DMS53 treated with DMSO at 0.1 percent for 48 hours (cell line): ENCODE measurements around the gene DGCR2.
"Not testable (repeated sequence)": the region's sequence is repeated elsewhere in the genome, so short reads cannot be mapped to it uniquely, and the experiment has no call there.

Experiments used
- DNase-seq: peaks from one replicate; lab custom pipeline; 2025; ENCODE audit not compliant: unreplicated experiment; lab: John Stamatoyannopoulos, UW

The DGCR2 gene

GRCh38 chr22:19044381-19044780 is 77.8 kb downstream of the DGCR2 start:
- no peak for DNase-seq

GRCh38 chr22:19043121-19044085 is 78.8 kb downstream of the DGCR2 start:
- DNase-seq = no peak

GRCh38 chr22:19042285-19043120 is 79.7 kb downstream of the DGCR2 start:
- no peak for DNase-seq

- no peak for DNase-seq
These were observed 80.5 kb downstream of the DGCR2 start for GRCh38 chr22:19041704-19042074.

DNA sequence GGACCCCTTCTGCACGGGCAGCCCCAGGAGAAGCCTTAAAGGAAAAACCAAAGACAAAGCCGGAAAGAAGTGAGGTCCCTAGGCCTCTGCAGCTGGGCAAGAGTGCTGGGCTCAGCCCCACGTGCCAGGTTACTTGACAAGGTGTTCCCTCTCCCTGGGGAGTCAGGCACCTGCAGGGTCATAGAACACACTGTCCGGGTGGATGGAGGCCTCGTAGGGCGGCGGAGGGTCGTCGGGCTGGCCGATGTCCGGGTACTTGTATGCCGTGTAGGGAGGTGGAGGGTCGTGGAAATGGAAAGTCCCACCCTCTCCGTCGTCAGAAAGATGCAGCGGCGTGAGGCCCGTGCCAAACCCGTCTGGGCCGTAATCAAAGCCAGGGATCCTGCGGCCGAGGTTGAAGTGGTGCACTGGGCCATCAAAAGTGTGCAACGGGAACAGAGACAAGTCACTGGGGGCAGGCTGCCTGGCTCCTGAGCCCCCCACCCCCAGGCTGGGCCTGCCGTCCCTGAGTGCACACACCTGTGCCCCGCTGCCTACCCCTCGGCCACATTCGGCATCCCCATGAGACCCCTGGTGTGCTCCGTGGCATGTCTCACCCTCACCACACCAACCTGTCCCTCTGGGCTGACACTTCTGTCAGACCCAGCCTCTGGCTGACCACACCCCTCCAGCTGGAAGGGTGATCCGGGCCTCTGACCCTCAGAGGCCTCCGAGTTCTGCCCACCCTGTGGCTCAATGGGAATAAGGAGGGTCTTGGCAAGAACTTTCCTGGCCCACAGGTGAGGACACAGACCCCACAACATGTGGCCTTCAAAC is 81.1 kb downstream of the DGCR2 start:
- DNase-seq = no peak

DNA sequence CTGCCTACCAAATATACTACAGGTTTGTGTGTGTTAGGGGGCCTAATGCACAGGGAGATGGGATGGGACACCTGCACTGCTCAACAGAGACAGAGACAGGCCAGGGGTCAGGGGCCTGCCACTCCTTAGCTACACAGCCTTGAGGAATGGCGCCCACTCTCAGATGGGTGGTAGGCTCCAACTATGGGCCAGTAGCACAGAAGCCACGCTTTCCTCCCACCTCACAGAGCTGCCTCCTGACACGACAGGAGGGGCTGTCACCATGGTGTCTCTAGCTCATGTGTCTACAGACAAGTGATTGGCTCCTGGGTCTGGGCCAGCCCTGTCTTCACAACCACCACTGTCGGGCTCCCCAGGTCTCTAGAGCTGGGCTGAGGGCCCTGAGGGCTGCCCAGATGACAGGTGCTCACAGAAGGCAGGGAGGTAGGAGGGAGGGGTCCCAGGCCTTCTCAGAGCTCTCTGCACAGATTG is 81.8 kb downstream of the DGCR2 start:
- DNase-seq = no peak

DNA sequence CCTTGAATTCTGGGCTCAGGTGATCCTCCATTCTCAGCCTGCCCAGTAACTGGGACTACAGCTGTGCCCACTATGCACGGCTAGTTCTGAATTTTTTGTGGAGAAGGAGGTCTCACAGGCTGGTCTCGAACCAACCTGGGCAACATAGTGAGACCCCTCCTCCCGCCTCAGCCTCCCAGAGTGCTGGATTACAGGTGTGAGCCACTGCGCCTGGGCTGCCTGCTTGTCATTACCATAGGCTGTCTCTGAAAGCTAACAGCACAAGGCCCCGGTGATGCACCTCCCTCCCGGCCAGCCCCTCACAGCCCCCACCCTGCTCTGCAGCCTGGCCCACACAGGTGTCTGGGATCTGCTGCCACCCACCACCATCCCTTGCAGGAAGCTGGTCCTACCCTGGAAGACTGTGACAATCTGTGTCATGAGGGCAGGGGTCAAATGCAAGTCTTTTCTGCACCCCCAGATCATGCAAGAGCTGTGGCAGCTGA is 82.4 kb downstream of the DGCR2 start:
- no peak for DNase-seq

DNA sequence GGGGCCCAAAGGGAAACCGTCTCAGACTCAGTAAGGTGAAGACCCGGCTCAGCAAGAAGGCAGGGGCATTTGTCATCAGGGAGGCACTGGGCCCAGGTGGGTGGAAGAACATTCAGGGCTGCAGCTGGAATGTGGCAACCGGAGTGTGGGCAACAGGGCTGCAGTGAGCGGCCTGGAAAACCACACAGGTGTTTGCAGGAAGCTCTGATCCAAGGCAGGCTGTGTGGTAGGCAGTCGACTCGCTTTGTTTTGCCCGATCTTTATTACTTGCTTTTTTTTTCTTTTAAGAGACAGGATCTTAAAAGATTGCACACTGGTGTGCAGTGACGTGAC is 82.8 kb downstream of the DGCR2 start:
- no peak for DNase-seq

DNA sequence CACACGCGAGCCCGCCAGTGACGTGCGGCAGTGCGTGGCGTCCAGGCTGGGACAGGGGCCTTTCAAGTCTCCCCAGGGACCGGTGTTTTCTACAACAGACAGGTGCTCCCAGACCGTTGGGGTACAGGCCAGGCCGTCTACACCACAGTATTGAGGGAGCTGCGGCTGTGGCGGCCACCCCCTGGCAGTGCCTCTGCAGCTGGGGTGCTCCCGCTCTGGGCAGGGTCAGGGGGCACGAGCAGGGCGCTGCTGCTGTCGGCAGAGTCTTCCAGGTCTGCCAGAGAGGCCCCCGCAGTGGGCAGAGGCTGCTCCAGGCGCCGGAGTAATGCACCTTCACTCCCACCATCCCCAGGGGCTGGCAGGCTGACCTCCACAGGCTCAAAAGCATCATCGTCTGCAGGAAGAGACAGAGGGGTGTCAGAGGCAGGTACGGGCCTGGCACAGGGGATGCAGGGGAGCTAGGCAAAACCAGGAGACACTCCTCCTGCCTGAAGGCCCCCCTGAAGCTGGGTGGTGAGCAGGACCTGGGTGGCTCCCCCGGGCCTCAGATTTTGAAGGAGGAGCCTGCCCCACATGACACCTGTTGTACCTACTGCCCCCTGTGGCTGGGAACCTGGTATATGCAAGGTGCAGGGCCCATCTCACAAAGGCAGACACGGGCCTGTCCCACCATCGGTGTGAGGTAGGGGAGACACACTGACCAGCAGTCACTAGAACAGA is 83.3 kb downstream of the DGCR2 start:
- DNase-seq = no peak

DNA sequence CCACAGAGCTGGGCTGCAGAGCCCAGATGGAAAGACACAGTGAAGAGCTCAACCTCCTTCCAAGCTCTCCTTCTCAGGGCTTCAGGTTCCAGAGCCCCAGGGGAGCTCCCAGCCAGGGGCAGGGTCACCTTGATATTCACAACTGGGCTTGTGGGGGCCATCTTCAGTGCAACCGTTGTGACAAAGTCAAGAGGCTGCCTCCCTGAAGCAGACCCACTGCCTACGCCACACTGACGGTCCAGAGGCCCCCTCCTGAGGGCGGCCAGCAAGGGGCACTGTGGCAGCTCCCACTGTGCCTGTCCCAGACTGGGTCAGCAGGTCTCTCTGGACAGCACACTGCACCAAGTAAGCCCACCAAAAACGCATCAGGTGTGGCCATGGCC is 84.1 kb downstream of the DGCR2 start:
- no peak for DNase-seq

GRCh38 chr22:19037282-19038163 is 84.7 kb downstream of the DGCR2 start:
- DNase-seq = no peak

DNA sequence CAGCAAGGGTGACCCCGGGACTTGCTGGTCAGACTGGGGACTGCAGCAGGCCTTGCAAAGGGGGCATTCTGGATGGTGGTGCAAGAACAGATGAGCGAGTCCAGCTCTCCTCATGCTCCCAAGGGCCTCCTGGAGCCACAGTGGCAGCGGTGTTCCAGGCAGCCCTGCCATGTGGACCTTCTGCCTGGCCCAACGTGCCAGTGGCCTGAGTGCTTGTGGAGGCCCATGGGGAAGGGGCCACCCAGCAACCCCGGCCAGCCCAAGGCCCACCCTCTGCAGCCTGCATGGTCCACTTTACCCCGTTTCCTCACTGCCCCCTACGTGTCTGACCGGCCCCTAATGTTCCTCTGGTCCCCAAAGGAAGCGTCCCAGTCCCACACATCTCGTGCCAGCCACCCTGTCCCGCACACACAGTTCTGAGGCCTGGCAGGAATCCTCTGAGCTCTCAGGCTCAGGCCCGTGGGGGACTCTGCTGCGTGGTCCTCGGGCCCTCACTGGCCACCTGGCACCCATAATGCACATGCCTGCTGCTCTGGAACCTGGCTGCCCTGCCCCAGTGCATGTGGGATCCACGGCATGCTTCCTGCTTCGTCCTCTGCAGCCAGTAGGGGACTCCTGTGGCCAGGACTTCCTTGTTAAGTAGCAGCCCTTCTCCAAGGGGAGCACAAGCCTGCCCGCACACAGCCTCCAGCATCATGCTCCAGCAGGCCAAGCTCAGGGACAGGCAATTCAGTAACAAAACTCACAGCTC is 85.5 kb downstream of the DGCR2 start:
- no peak for DNase-seq

DNA sequence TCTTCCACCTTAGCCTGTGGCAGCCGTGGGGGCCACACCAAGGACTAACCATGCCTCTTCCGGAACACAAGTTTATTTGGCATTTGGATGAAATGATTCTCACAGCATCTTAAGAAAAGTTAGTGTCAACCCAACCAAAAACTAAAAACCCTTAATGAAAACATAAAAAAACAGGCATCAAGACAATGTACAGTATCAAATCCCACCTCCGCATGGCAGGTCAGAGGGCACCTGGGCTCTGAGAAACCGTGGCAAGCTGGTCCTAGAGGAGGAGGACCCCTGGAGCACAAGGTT is 86.0 kb downstream of the DGCR2 start:
- no peak for DNase-seq

DNA sequence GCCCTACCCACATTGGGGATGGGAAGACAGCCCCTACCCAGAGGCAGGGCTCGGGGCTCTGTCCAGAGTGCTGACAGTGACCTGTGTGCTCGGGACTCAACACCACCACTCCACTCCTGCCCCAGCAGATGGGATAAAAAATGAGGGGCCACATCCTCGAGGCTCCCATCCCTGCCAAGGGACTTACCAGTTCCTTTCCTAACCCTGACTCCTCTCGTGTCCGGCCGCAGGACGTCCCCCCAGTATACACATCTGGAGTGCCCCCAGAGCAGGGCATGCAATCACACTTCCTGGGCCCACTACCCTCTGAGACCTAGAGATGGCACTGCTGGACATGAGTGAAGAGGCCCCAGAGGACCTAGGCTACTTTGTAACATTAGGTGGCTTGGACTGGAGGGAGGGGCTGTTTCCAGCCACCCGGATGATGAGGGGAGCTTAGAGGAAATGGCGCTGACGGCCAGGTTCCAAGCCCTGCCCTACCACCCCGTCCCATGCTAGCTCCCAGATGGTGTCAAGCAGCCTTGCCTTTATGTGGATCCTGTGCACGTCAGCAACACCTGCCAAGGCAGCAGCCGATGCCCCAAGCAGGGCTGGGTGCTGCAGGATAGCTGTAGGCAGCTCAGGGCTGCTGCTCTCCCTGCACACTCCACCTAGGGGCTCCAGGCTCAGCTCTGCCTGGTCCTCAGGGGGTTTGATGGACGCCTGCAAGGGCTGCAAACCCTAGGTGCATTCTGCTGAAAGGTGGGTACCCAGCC is 86.6 kb downstream of the DGCR2 start:
- DNase-seq = no peak

DNA sequence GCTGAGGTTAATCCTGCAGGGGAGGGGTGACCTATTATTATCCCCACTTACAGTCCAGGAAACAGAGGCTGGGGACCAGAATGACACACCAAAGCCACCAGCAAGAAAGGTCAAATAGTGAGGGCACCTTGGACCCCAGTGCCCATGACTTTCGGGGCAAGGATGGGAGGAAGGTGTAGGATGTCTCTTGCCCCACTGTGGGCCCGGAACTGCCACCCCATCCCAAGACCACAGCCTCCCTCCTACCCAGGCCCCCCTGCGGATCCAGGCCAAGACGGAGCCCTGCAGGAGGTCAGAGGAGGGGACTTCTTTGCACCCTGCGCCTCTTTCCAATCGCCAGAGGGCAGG is 87.1 kb downstream of the DGCR2 start:
- DNase-seq = not testable (repeated sequence)

- not testable (repeated sequence) for DNase-seq
These were observed 87.5 kb downstream of the DGCR2 start for GRCh38 chr22:19034724-19035120.

DNA sequence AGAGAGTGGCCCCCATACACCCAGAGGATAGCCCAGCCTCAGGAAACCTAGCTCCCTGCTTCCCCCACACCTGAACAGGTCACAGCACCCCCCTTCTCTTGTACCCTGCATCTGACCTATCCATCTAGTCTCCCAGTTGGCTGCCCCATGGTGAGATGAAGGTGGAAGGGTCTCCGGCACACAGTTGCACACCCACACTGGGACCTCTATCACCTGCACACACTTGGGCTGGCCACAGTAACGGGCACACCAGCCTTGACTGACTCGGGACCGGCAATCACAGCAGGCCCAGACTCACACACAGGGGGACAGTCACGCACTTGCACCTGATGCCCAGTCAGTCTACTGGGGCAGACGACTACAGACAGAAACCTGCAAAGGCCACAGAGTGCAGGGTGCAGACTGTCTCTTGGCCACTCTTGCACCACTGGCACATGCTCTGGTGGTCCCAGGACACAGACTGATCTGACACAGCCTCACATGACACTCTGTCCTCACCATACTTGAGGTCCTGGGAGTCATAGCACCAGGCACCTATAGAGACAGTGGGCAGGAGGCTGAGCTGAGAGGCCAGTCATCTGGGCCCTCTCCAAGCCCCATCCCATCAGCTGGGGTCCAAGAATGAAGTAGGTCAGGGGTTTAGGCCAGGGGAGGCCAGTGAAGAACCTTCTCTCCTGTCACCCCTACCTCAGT is 88.0 kb downstream of the DGCR2 start:
- DNase-seq = not testable (repeated sequence)

GRCh38 chr22:19033568-19033905 is 88.7 kb downstream of the DGCR2 start:
- DNase-seq = not testable (repeated sequence)
